Tibial nerve (tissue), 4 donors: ENCODE results near the gene PREX1. TPM values are rescaled to one million over a fixed set of nuclear protein-coding genes. Genes with fewer than 3 reads are reported as not detected.

ENCODE experiments used
- DNase-seq, 2 donors: peaks; one replicate each; pipeline ENCODE4 v3.0.0-alpha.2; 2019; ENCODE audit warnings: low spot score in 2 of 2
- H3K27ac ChIP-seq, 4 donors: fragments of 200-600 bp; sonication (generic) in 3 of 4; one replicate each; pipeline ENCODE4 v1.5.1; 2017 to 2019; ENCODE audit warnings: mild to moderate bottlenecking in 1 of 4
- H3K27me3 ChIP-seq, 2 donors: fragments of 200-600 bp; sonication (generic) in 1 of 2; one replicate each; pipeline versions ENCODE4 v1.5.1 to v1.6.0; 2017 to 2019
- H3K36me3 ChIP-seq, 3 donors: fragments of 200-600 bp; sonication (generic); one replicate each; pipeline ENCODE4 v1.5.1; 2018 to 2019
- H3K4me1 ChIP-seq, 4 donors: fragments of 200-600 bp; sonication (generic) in 3 of 4; one replicate each; pipeline ENCODE4 v1.5.1; 2017 to 2019
- H3K4me3 ChIP-seq, 4 donors: fragments of 200-600 bp; sonication (generic) in 3 of 4; one replicate each; pipeline ENCODE4 v1.5.1; 2017 to 2019; ENCODE audit warnings: mild to moderate bottlenecking in 1 of 4, moderate library complexity in 1 of 4
- H3K9me3 ChIP-seq, 4 donors: fragments of 200-600 bp; sonication (generic) in 3 of 4; one replicate each; pipeline ENCODE4 v1.5.1; 2017 to 2019
- EP300 ChIP-seq, 2 donors: sonication (generic); formaldehyde crosslinking; IDR thresholded peaks; one replicate each; pipeline ENCODE4 v1.6.1; 2017; ENCODE audit warnings: antibody characterized with exemption in 2 of 2, mild to moderate bottlenecking in 1 of 2
- POLR2A ChIP-seq, 2 donors: fragments of 450-650 bp; IDR thresholded peaks; one replicate each; pipeline ENCODE4 v1.6.1; 2017; ENCODE audit warnings: antibody characterized with exemption in 2 of 2, mild to moderate bottlenecking in 2 of 2, moderate library complexity in 2 of 2
- WGBS, 2 donors: methylation state at CpG; one replicate each; pipeline ENCODE4 v1.1.5; 2018; 5-methylcytosine and 5-hydroxymethylcytosine counted together
- total RNA-seq, 4 donors: library from RNA; depleted of rRNA; stranded (reverse); fragments of >200 nt; gene quantifications; one replicate each; pipeline ENCODE4 v1.1.0, GENCODE V29; 2016
- TF ChIP-seq, protein P1 (sequence below), 5 experiments: fragments of 200-600 bp in 3 of 5; fragments of 450-650 bp in 2 of 5; sonication (generic) in 3 of 5; IDR thresholded peaks; one replicate each; pipeline ENCODE4 v1.5.1; 2016 to 2019; ENCODE audit warnings: antibody characterized with exemption in 5 of 5, mild to moderate bottlenecking in 3 of 5, moderate library complexity in 2 of 5

PREX1 gene
- total RNA-seq, 4 donors from 2014 or later: 30.1 to 50.7 (median 32.5) TPM

- H3K27ac ChIP-seq: no peak overlapping the region
- 50 to 53% methylated on average over 17 to 20 of the region's 23 CpGs for WGBS, 2 donors
These were observed 206.3 kb downstream of the PREX1 start for GRCh38 chr20:48621376-48622078.

GRCh38 chr20:48620507-48621375 lies 207.1 kb downstream of the PREX1 start:
- WGBS, 2 donors: 7 to 10% methylated on average over 22 to 25 of the region's 26 CpGs
- H3K27me3 ChIP-seq: no peaks in the 10 kb centered on the region
- peaks cover 0 to 20% (median 5%) of the 10 kb centered on the region in 4 donors for H3K4me1 ChIP-seq
- no peak overlapping the region for H3K27ac ChIP-seq
- no peak for TF ChIP-seq POLR2A (IDR thresholded peaks at IDR 0.05)
- TF ChIP-seq, protein P1, sequence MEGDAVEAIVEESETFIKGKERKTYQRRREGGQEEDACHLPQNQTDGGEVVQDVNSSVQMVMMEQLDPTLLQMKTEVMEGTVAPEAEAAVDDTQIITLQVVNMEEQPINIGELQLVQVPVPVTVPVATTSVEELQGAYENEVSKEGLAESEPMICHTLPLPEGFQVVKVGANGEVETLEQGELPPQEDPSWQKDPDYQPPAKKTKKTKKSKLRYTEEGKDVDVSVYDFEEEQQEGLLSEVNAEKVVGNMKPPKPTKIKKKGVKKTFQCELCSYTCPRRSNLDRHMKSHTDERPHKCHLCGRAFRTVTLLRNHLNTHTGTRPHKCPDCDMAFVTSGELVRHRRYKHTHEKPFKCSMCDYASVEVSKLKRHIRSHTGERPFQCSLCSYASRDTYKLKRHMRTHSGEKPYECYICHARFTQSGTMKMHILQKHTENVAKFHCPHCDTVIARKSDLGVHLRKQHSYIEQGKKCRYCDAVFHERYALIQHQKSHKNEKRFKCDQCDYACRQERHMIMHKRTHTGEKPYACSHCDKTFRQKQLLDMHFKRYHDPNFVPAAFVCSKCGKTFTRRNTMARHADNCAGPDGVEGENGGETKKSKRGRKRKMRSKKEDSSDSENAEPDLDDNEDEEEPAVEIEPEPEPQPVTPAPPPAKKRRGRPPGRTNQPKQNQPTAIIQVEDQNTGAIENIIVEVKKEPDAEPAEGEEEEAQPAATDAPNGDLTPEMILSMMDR (IDR thresholded peaks at IDR 0.05): peak; percentile 83 to 93 (median 88)
- peaks cover 0 to 17% (median 8%) of the 10 kb centered on the region in 3 donors for H3K36me3 ChIP-seq
- no peaks in the 10 kb centered on the region for H3K9me3 ChIP-seq
- DNase-seq: peak; percentile 68 to 79
- H3K4me3 ChIP-seq: peak overlapping the region in 2 of 4 donors; percentile 11 to 42

More at GRCh38 chr20:48621376-48622078, 206.3 kb downstream of the PREX1 start:
- H3K27me3 ChIP-seq: no peaks in the 10 kb centered on the region
- DNase-seq: no peak
- TF ChIP-seq POLR2A (IDR thresholded peaks at IDR 0.05) (no peak), EP300 (IDR thresholded peaks at IDR 0.05) (no peak)
- TF ChIP-seq, protein P1 (IDR thresholded peaks at IDR 0.05): no peak
- no peaks in the 10 kb centered on the region for H3K9me3 ChIP-seq
- peaks cover 0 to 25% (median 10%) of the 10 kb centered on the region in 3 donors for H3K36me3 ChIP-seq
- H3K4me3 ChIP-seq: no peak overlapping the region
- peaks cover 0 to 20% (median 5%) of the 10 kb centered on the region in 4 donors for H3K4me1 ChIP-seq

DNA sequence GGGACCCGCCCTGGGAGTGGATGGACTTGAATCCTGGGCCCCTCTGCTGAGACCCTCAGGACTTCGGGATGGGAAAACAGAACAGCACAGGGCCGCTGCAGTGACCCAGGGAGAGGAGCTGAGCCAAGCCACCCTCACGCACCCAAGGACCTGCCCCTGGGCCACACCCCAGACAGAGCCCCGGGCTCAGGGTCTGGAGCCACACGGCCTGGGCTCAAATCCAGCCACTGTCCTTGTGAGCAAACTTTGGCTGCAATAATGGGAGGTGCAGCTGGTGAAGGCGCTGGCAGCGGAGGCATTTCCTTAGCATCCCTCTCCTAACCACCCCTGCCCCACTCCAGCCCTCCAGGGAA lies 207.7 kb downstream of the PREX1 start:
- Histone ChIP-seq H3K4me1 (peaks cover 0 to 20% (median 5%) of the 10 kb centered on the region in 4 donors), H3K4me3 (no peak overlapping the region), H3K27me3 (no peaks in the 10 kb centered on the region), H3K27ac (no peak overlapping the region), H3K36me3 (peaks cover 0 to 11% (median 2%) of the 10 kb centered on the region in 3 donors), H3K9me3 (no peaks in the 10 kb centered on the region)
- WGBS, 2 donors: 39 to 71% methylated on average over 5 to 6 of the region's 8 CpGs
- TF ChIP-seq POLR2A (IDR thresholded peaks at IDR 0.05): no peak
- TF ChIP-seq, protein P1 (IDR thresholded peaks at IDR 0.05): no peak
- DNase-seq: no peak

DNA sequence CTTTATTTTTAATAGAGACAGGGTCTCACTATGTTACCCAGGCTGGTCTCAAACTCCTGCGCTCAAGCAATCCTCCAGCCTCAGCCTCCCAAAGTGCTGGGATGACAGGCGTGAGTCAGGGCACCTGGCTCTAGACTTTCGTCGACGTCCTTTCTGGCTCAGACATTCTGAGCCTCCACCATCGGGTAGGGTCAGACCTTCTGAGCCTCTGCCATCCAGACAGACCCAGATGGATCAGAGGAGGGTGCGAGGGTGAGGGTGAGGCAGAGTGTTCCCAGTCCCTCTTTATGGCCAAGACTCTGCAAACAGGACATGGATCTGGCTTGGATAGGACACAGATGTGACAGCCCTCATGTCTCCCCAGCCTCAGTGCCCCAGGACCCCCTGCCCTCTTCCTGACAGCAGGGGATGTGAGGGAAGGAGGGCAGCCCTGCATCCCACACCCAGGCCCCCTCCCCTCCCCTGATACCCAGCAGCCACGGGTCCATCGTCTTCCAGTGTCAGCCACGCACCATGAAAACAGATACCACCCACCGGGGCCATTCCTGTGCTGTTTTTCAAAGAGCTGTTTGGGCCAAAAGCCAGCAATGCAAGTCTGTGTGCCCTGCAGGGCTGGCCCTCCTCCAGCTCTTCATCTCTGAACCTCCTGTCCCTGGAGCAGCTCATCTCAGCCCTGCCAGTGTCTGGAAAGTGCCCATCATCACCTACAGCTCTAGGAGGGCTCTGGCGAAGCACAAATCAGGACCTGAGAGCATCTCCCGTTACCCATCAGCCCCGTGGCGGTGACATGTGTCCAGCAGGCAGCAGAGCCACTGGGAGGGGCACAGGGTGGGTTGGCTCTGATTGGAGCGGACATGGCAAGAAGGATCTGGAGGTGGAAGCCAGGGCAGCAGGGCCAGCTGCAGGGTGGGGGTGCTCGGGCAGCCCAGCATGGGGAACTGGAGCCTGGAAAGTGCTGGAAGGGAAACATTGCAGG lies 208.4 kb downstream of the PREX1 start:
- H3K27me3 ChIP-seq: no peaks in the 10 kb centered on the region
- TF ChIP-seq EP300 (IDR thresholded peaks at IDR 0.05) (no peak), POLR2A (IDR thresholded peaks at IDR 0.05) (no peak)
- TF ChIP-seq, protein P1 (IDR thresholded peaks at IDR 0.05): no peak
- H3K9me3 ChIP-seq: no peaks in the 10 kb centered on the region
- peaks cover 0 to 20% (median 5%) of the 10 kb centered on the region in 4 donors for H3K4me1 ChIP-seq
- H3K4me3 ChIP-seq: no peak overlapping the region
- DNase-seq: no peak
- 72 to 75% methylated on average over 14 to 17 of the region's 17 CpGs for WGBS, 2 donors
- peaks cover 0 to 6% (median 0%) of the 10 kb centered on the region in 3 donors for H3K36me3 ChIP-seq
- no peak overlapping the region for H3K27ac ChIP-seq
